ENCODE results near the gene ADGRA1.
A peak's percentile ranks its signal among the peaks of the same experiment; 100 is the strongest.

Gene ADGRA1

DNA sequence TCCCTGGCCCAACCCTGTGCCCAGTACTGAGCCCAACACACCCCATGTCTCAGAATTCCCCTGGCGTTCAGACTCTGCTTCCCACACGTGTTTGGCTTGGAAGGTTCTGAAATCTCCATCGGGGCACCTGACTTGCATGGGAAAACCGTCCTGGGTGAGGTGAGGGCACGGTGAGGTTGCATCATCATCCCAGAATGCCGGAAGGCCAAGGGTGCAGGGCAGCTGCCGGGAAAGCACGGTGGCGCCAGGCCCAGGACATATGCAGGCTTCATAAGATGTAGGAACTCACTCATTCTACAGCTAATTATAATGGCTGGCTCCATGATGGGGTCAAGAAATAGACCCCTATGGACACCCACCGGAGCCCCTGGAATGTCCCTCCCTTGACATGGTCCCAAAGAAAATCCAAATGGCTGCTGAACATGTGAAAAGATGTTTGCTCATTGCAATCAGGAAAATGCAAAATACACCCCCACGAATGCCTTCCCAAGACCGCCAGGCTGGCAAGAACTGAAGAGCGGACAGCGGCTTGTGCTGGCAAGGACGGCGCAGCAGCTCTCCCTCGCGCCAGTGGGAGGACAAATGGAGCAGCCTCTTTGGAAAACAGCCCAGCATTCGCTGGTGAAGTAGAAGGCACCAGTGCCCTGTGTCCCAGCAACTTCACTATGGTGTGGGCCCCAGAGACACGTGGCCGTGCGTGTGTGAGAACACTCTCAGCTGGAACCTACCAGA lies 74.6 kb downstream of the ADGRA1 start:
- Histone ChIP-seq H3K4me3 (ENCODE audit: low read depth, low read length) (no peak overlapping the region), H3K27me3 (ENCODE audit: control insufficient read depth, insufficient read depth, low read length) (no peaks in the 10 kb centered on the region), H3K36me3 (ENCODE audit: control insufficient read depth, insufficient read depth, low read length) (peaks cover 17% of the 10 kb centered on the region), H3K4me1 (ENCODE audit: control insufficient read depth, insufficient read depth, low read length) (peaks cover 5% of the 10 kb centered on the region), H3K9me3 (ENCODE audit: control insufficient read depth, insufficient read depth, low read length) (no peaks in the 10 kb centered on the region), H3K9ac (ENCODE audit: low read depth, low read length) (no peak overlapping the region)

DNA sequence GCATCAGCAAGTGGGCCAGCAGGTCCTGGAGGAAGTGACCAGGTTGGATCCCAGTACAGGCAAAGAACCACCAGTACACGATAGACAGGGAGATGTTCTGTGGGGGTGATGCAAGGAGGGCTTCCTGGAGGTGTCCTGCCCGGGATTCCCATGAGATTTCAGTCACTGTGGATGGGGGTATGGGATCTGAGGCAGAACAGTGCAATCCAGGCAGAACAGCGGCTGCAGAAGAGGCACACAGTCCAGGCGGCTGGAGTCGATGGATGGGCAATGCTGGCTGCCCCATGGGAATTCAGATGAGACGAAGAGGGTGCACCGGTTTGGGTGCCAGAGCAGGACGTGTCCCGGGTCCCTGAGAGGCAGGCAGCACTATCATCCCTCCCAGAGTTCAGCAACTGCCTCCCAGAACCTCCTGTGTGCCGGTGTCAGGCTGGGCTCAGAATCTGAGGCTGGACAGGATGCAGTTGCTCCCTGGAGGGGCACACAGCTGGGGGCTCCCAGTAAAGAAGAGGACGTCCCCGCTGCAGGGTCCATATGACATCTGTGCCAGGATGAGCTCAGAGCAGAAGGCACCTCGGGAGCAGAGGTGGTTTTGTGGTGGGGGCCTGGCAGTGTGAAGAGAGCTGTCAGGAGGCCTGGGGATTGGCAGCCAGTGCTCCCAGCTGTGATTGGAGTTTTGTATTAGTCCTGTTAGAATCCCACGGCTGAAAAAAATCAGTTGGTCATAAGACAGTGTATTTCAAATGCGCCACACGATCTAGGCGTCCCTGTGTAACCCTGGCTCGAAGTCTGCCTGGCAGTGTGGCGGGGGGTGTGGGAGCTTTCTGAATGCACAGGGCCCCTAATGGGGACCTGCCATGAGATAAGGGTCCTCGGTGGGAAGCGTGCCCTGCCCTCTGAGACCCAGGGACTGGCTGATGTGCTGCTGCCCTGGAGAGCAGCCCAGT lies 75.5 kb downstream of the ADGRA1 start:
- no peaks in the 10 kb centered on the region for H3K9me3 ChIP-seq (ENCODE audit: control insufficient read depth, insufficient read depth, low read length)
- H3K36me3 ChIP-seq (ENCODE audit: control insufficient read depth, insufficient read depth, low read length), result peaks cover 19% of the 10 kb centered on the region
- H3K27me3 ChIP-seq (ENCODE audit: control insufficient read depth, insufficient read depth, low read length), result no peaks in the 10 kb centered on the region
- no peak overlapping the region for H3K9ac ChIP-seq (ENCODE audit: low read depth, low read length)
- H3K4me3 ChIP-seq (ENCODE audit: low read depth, low read length), result no peak overlapping the region
- peaks cover 5% of the 10 kb centered on the region for H3K4me1 ChIP-seq (ENCODE audit: control insufficient read depth, insufficient read depth, low read length)

DNA sequence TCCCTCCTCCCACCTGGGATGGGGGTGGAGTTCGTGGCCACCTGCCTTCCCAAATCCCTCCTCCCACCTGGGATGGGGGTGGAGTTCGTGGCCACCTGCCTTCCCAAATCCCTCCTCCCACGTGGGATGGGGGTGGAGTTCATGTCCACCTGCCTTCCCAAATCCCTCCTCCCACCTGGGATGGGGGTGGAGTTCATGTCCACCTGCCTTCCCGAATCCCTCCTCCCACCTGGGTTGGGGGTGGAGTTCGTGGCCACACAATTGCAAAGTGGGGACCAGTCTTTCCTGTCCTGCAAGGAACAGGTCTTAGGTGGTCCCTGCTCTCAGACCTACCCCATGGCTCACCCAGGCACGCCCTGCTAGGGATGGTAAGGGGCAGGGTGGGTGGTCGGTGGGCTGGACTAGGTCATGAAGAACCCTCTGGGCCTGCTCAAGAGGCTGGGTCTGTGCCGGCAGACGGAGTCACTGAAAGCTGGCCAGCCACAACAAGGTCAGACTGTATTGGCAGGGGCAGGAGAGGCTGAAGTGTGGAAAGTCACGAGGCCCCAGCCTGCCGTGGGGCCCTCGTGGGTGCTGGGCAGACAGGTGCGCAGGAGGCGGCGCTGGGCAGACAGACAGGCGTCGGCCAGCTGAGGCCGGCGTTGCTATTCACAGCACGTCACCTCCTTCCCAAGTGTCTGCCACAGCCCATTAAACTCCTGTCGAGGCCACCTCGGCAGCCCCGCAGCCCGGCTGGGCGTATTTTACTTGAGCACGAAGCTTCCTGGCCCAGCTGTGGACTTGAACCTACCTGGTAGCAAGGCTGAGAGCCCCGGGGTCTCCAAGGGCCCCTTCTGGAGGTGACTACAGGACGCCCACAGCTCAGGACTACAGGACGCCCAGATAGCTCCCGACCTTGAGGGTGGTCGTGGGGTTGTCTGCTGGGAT lies 76.4 kb downstream of the ADGRA1 start:
- Histone ChIP-seq H3K36me3 (ENCODE audit: control insufficient read depth, insufficient read depth, low read length) (peaks cover 25% of the 10 kb centered on the region), H3K4me3 (ENCODE audit: low read depth, low read length) (no peak overlapping the region), H3K4me1 (ENCODE audit: control insufficient read depth, insufficient read depth, low read length) (peaks cover 4% of the 10 kb centered on the region), H3K9me3 (ENCODE audit: control insufficient read depth, insufficient read depth, low read length) (no peaks in the 10 kb centered on the region), H3K9ac (ENCODE audit: low read depth, low read length) (peak overlapping the region; percentile 24), H3K27me3 (ENCODE audit: control insufficient read depth, insufficient read depth, low read length) (no peaks in the 10 kb centered on the region)

DNA sequence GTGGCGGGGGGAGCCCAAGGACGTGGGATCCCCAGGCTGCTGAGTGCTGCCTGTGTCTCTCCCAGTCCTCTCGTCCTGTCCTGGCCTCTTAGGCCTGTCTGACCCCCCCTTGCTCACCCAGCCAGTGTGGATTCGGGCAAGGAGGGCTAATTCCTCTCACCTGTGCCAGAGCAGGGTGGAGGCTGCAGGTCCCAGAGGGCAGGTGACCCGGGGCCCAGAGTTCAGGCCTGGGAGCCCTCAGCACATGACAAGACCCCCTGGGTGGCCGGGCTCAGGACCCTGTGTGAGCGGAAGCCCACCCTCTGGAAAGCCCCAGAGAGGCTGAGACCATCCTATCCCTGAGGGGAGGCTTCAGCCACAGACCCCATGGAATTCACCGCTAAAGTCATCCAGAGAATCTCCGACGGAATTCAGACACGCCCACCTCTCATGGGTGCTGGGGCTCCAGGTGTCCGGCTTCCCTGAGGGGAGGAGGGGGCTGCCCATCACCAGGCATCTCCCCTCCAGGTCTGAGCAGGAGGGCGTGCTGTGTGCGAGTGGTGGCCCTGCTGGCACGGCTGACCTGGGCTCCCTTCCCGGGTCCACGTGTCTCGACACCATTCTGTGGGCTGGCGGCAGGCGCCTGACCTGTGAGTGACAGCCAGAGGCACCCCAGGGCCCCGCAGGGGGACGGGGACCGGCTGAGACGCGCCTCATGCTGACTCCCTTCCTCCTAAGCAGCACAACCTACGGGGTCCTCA lies 77.3 kb downstream of the ADGRA1 start:
- Histone ChIP-seq H3K36me3 (ENCODE audit: control insufficient read depth, insufficient read depth, low read length) (peaks cover 25% of the 10 kb centered on the region), H3K9ac (ENCODE audit: low read depth, low read length) (no peak overlapping the region), H3K4me3 (ENCODE audit: low read depth, low read length) (no peak overlapping the region), H3K9me3 (ENCODE audit: control insufficient read depth, insufficient read depth, low read length) (no peaks in the 10 kb centered on the region), H3K27me3 (ENCODE audit: control insufficient read depth, insufficient read depth, low read length) (no peaks in the 10 kb centered on the region), H3K4me1 (ENCODE audit: control insufficient read depth, insufficient read depth, low read length) (peaks cover 2% of the 10 kb centered on the region)

DNA sequence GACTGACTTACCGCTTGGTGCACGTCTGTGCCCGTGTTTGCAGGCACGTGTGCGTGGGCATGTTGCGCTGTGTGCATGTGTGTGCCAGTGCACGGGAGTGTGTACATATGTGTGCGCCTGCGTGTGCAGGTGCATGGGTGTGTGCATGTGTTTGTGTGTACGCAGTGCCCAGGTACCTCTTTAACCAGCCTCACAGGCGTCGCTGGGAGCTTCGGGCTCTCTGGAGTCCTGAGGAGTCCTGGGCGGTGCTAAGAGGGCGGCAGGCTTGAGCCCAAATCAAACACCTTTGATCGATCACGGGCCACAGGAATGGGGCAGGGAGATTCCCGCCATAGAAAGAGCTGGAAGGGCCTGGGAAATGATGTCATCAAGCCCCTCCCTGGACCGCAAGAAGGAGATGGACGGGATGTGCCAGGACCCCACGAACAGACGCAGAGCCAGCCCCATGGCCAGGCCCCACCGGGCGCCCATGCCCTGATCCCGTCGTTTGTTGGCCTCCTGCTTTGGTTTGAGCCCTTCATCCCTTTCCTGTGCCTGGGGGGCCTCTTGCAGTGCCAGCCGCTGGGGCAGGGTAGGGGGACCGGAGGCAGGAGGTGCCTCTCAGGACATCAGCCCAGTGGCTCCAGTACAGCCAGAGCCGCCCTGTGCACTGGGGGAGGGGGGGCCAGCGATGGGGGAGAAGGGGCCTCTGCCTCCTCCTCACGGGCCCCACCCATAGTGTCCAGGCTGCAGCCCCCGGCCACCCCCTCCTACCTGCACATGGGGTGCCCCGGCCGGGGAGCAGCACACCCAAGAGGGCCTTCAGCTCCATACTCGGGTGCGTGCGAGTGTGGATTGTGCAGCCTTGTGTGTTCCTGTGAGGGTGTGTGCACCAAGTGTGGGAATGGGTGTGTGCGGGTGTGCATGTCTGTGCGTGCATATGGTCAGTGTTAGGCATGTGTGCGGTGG lies 78.1 kb downstream of the ADGRA1 start:
- Histone ChIP-seq H3K4me3 (ENCODE audit: low read depth, low read length) (no peak overlapping the region), H3K9me3 (ENCODE audit: control insufficient read depth, insufficient read depth, low read length) (no peaks in the 10 kb centered on the region), H3K4me1 (ENCODE audit: control insufficient read depth, insufficient read depth, low read length) (peaks cover 2% of the 10 kb centered on the region), H3K36me3 (ENCODE audit: control insufficient read depth, insufficient read depth, low read length) (peaks cover 25% of the 10 kb centered on the region), H3K9ac (ENCODE audit: low read depth, low read length) (no peak overlapping the region), H3K27me3 (ENCODE audit: control insufficient read depth, insufficient read depth, low read length) (no peaks in the 10 kb centered on the region)

DNA sequence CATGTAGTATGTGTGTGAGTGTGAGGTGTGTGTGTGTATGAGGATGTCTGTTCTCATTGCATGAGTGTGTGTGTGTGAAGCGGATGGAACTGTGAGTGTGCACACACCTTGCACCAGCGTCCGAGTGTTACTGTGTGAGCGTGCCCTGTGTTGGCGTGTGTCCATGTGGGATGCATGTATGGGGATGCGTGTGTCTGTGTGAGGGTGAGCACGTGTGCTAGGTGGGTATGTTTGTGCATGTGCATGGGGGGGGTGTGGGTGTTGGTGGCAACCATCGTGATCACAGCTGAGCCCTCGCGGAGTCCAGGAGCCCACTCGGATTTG lies 78.7 kb downstream of the ADGRA1 start:
- no peaks in the 10 kb centered on the region for H3K9me3 ChIP-seq (ENCODE audit: control insufficient read depth, insufficient read depth, low read length)
- H3K9ac ChIP-seq (ENCODE audit: low read depth, low read length), result no peak overlapping the region
- H3K4me1 ChIP-seq (ENCODE audit: control insufficient read depth, insufficient read depth, low read length), result peaks cover under 1% of the 10 kb centered on the region
- no peaks in the 10 kb centered on the region for H3K27me3 ChIP-seq (ENCODE audit: control insufficient read depth, insufficient read depth, low read length)
- no peak overlapping the region for H3K4me3 ChIP-seq (ENCODE audit: low read depth, low read length)
- H3K36me3 ChIP-seq (ENCODE audit: control insufficient read depth, insufficient read depth, low read length), result peaks cover 25% of the 10 kb centered on the region

DNA sequence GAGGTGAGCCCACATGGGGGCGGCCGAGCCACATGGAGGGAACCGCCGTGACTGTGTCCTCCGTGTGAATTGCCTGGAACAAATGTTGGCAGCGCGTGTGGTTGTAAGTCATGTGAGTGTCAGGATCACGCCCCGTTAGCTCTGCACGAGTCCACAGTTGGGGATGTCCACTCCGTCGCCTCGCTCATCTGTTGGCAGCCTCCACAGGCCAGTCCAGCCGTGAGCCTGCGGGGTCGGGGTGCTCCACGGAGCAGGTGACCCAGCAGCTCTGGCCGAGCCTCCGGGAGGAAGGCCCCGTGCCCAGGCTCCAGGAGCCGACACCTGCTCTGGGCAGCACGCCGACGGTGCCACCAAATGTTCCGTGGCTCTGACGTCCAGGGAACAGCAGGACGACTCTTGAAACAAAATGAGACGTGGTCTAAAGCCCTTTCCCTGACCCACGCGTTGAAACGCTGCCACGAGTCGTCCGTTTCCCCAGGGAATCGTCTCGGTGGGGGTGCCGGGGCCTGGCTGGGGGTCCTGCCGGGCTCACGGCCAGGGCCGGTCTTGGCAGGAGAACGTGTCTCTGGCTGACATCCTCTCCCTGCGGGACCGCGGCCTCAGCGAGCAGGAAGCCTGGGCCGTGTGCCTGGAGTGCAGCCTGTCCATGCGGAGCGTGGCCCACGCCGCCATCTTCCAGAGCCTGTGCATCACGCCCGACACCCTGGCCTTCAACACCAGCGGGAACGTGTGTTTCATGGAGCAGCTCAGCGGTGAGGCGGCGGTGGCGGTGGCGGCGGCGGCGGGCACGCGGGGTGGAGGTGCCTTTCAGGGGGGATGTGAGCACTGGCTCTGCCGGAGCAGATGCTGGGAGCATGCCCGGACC lies 79.3 kb downstream of the ADGRA1 start:
- no peak overlapping the region for H3K4me3 ChIP-seq (ENCODE audit: low read depth, low read length)
- H3K9me3 ChIP-seq (ENCODE audit: control insufficient read depth, insufficient read depth, low read length), result no peaks in the 10 kb centered on the region
- peaks cover 25% of the 10 kb centered on the region for H3K36me3 ChIP-seq (ENCODE audit: control insufficient read depth, insufficient read depth, low read length)
- H3K27me3 ChIP-seq (ENCODE audit: control insufficient read depth, insufficient read depth, low read length), result no peaks in the 10 kb centered on the region
- H3K9ac ChIP-seq (ENCODE audit: low read depth, low read length), result no peak overlapping the region
- no peaks in the 10 kb centered on the region for H3K4me1 ChIP-seq (ENCODE audit: control insufficient read depth, insufficient read depth, low read length)

DNA sequence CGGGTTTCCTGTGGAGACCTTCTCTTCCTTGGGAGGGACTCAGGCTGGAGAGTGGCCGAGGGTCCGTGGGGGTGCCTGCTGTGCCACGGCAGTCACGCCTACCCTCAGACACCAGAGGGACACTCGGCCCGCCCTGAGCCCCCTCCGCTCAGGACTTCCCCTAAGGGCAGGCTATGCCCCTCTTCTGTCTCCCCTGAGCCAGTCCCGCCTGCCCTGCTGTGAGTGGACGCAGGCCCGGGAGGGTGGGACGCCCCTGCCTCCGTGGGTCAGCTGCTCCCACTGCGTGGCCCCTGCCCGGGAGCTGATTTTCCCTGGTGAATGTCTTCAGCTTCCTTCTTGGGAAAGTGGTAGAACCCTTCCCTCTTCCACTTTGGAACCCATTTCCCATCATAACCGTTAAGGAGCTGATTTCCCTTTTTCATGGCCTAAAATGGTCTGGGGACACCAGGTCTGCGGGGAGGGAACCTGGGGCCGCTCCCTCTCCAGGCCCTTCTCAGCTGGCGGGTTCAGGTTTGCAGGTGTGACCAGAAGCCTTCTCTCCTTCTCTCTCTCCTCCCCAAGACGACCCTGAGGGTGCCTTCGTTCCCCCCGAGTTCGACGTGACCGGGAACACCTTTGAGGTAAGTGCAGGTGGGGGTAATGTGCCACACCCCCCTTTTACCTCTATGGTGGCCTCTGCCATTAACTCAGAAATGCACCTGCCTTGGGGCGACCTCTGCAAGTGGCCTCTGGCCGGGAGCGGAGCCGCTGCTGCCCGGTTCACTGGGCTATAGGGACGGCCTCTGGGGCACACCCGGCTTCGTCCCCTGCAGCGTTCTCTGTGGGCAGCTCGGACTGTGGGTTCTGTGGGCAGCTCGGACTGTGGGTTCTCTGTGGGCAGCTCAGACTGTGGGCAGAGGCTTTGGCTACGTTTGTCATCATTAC lies 80.2 kb downstream of the ADGRA1 start:
- Histone ChIP-seq H3K4me3 (ENCODE audit: low read depth, low read length) (no peak overlapping the region), H3K36me3 (ENCODE audit: control insufficient read depth, insufficient read depth, low read length) (peaks cover 19% of the 10 kb centered on the region), H3K4me1 (ENCODE audit: control insufficient read depth, insufficient read depth, low read length) (no peaks in the 10 kb centered on the region), H3K9ac (ENCODE audit: low read depth, low read length) (no peak overlapping the region), H3K9me3 (ENCODE audit: control insufficient read depth, insufficient read depth, low read length) (no peaks in the 10 kb centered on the region), H3K27me3 (ENCODE audit: control insufficient read depth, insufficient read depth, low read length) (no peaks in the 10 kb centered on the region)

DNA sequence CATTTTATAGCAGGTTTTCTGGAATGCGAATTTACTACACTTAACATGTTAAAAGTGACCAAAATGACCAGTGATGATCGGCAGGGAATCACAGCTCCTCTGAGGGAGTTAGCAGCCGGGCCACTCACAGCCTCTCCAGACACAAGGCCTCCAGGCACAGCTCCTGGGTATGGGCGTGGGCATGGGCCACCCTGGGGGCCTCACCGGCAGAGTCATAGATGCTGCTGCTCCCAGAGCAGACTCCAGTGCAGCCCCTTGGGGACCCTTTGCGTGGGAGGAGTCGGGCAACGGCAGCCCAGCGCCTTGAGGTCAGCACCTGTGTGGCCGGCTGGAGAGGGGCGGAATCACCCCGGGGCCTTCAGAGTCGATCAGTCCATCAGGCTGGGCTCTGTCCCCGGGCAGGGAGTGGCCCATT lies 80.9 kb downstream of the ADGRA1 start:
- no peak overlapping the region for H3K4me3 ChIP-seq (ENCODE audit: low read depth, low read length)
- peaks cover 19% of the 10 kb centered on the region for H3K36me3 ChIP-seq (ENCODE audit: control insufficient read depth, insufficient read depth, low read length)
- no peaks in the 10 kb centered on the region for H3K27me3 ChIP-seq (ENCODE audit: control insufficient read depth, insufficient read depth, low read length)
- H3K9me3 ChIP-seq (ENCODE audit: control insufficient read depth, insufficient read depth, low read length), result no peaks in the 10 kb centered on the region
- no peak overlapping the region for H3K9ac ChIP-seq (ENCODE audit: low read depth, low read length)
- no peaks in the 10 kb centered on the region for H3K4me1 ChIP-seq (ENCODE audit: control insufficient read depth, insufficient read depth, low read length)

Data from iPS-15b (cell line).